ENCODE data around the gene RANGAP1.
"Not testable (repeated sequence)": the region's sequence is repeated elsewhere in the genome, so short reads cannot be mapped to it uniquely, and the experiment has no call there.

Gene RANGAP1

DNA sequence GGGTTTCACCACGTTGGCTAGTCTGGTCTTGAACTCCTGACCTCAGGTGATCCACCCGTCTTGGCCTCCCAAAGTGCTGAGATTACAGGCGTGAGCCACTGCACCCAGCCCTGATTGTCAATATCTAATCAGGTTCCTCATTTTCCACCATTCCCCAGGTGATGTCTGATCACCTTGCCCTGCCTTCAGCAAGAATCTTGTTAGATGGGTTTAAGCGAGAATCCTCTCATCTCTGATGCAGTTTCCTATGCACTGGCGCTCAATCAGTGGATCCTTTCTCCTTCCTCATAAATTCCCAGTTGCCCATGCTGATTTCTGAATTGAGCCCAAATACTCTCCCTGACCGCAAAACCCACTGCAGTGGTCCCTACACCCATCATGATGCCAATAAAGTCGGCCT, 14.7 kb upstream of the RANGAP1 start:
- no peak for DNase-seq (ENCODE audit: low read depth)

DNA sequence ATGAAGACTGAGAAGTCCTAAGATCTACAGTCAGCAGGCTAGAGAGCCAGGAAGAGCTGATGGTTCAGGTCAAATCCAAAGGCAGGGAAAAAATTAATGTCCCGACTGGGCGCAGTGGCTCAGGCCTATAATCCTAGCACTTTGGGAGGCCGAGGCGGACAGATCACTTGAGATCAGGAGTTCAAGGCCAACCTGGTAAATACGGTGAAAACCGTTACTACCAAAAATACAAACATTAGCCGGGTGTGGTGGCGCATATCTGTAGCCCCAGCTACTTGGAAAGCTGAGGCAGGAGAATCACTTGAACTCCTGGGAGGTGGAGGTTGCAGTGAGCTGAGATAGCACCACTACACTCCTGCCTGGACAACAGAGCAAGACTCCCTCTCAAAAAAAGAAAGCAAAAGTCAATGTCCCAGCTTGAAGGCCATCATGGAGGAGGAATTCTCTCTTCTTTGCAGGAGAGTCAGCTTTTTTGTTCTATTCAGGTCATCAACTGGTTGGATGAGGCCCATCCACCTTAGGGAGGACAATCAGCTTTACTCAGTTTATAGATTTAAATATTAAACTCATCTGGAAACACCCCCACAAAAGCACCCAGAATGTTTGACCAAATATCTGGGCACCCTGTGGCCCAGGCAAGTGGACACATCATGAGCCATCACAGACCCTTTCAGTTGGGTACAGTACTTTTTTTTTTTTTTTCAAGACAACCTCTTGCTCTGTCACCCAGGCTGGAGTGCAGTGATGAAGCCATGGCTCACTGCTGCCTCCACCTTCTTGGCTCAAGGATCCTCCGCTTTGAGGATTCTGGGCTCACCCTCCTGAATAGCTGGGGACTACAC, 11.1 kb upstream of the RANGAP1 start:
- DNase-seq (ENCODE audit: low read depth): no peak

DNA sequence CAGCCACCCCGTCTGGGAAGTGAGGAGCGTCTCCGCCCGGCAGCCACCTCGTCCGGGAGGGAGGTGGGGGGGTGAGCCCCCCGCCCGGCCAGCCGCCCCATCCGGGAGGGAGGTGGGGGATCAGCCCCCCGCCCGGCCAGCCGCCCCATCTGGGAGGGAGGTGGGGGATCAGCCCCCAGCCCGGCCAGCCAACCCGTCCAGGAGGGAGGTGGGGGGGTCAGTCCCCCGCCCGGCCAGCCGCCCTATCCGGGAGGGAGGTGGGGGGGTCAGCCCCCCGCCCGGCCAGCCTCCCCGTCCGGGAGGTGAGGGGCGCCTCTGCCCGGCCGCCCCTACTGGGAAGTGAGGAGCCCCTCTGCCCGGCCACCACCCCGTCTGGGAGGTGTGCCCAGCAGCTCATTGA, 8.8 kb upstream of the RANGAP1 start:
- DNase-seq (ENCODE audit: low read depth): not testable (repeated sequence)

DNA sequence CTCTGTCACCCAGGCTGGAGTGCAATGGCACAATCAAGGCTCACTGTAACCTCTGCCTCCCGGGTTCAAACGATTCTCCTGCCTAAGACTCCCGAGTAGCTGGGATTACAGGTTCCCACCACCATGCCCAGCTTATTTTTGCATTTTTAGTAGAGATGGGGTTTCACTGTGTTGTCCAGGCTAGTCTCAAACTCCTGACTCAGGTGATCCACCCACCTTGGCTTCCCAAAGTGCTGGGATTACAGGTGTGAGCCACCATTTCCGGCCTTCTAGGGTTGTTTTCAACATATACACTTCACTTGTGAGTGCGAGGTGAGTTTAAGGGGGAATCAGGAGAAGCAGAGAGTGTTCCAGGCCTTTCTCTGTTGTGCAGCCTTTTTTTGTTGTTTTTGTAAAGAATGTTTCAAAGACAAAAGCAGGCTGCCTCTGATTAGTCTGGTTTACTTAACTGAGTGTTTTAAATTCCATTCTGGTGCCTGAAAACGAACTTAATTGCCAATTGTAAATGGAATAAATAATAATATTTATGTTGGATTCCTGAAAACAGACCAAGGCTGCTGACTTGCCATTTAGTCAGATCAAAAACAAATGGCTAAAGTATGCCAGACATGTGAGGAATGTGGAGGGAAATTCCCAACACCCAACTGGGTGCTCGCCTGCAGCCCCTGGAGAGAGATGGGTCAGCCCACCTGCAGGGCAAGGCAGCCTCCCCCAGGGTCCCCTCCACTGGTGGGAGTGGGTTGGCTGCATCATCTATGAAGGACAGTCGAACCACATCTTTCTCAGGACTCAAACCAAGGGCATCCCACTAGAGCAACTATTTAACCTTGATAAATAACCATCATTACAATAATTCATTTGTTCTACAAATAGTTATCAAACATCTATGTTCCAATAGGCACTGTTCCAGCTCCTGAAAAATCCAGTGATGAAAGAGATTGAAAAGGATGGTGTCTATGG, 4.6 kb upstream of the RANGAP1 start:
- DNase-seq (ENCODE audit: low read depth): no peak

DNA sequence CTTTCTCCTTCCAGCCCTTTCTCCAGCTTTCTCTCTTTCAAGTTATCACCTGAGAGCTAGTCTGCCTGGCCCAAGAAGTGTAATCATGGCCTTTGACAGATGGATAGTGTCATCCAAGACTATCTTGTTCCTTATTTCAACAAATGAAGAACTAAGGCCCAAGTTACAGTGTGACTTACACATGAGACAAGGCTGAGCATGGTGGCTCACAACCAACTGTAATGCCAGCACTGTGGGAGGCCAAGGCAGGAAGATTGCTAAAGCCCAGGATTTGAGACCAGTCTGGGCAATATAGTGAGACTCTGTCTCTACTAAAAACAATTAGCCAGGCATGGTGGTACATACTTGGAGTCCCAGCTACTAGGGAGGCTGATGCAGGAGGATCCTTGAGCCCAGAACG, 3.7 kb upstream of the RANGAP1 start:
- no peak for DNase-seq (ENCODE audit: low read depth)

DNA sequence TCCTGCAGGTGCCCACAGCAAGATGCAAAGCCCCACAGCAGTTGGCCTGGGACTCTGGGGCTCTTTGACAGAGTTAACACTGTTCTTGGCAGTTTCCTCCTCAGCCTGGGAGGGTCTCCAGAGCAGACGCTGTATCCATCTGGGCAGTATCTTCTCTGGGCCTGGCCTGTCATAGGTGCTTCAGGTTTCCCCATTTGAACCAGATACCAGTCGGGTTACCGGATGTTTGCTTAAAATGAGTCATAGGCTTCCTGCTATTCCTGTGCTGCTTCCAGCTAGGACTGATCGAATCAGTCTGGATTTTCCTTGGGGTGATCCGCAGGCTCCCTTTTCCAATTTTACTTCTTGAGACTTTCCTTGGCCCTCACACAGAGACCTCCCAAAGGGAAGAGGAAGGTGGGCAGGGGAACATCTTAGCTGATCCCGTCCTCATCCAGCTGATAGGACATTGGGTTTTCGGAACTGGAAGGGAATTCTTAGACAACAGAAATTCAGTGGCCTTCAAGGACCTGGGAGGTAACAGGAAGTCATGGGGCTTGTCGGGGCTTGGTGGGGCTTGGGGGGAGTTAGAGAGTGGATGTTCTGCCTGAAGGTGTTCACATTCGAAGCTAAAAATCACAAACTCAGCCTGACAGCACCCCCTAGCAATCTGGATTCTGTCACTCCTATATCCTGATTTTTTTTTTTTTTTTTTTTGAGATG, 2.4 kb upstream of the RANGAP1 start:
- DNase-seq (ENCODE audit: low read depth): no peak

DNA sequence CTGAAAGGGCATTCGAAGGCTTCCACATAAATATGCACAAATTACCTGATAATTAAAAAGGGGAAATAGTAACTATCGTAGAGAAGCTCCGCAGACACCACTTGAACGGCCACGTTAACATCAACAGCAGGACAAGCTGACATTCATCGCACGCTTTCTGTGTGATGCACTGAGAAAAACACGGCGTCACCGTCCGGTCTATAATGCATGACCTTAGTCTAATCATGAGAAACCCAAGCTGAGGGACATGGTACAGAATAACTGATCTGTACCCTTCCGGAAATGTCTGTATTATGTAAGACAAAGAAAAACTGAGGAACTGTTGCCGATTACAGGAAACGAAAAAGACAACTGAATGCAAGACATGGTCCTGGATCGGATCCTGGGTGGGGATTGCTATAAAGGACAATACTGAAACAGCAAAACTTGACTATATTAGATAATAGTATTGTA, 678 bp upstream of the RANGAP1 start:
- DNase-seq (ENCODE audit: low read depth): no peak

DNA sequence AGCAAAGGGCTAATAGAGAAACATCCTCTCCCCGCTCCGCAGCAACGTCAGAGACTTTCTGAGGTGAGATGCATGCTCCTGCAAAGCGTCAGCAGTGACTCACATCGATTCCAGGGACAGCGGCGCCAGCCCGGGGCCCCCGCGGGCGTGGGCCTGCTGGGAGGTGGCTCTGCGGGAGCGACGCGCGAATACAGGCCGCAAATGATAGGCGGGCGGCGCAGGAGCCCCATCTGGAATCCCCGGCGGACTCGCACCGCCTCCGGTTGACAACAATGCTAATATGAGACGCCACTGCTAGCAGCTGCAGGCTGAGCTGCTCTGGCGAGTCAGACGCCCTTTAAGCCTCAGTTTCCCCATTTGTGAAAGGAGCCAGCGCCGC, 557 bp downstream of the RANGAP1 start:
- peak; percentile 81 for DNase-seq (ENCODE audit: low read depth)

DNA sequence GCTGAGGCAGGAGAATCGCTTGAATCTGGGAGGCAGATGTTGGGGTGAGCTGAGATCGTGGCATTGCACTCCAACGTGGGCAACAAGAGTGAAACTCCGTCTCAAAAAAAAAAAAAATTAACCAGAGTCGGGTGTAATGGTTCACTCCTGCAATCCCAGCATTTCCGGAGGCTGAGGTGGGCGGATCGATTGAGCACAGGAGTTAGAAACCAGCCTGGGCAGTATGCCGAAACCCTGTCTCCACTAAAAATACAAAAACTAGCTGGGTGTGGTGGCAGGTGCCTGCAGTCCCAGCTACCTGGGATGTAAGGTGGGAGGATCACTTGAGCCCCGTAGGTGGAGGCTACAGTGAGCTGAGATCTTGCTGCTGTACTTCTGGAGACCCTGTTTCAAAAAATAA, 1.5 kb downstream of the RANGAP1 start:
- no peak for DNase-seq (ENCODE audit: low read depth)

DNA sequence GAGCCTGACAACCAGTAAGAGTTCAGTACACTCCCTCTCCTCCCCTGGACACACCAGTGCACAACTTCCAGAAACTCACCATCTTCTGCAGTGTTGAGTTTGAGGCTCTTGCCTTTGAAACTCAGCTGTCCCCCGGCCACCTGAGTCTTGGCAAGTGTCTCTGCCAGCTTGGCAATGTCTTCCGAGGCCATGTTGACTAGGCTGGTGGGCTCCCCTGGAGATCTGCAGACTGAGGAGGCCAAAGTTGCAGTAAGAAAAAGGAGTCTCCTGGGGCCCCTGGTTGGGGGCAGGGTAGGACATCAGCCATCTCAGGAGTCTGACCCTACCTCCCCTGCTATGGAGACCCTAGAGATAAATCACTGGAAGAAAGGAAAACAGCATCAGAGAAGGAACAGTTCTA, 5.1 kb downstream of the RANGAP1 start:
- DNase-seq (ENCODE audit: low read depth): no peak

DNA sequence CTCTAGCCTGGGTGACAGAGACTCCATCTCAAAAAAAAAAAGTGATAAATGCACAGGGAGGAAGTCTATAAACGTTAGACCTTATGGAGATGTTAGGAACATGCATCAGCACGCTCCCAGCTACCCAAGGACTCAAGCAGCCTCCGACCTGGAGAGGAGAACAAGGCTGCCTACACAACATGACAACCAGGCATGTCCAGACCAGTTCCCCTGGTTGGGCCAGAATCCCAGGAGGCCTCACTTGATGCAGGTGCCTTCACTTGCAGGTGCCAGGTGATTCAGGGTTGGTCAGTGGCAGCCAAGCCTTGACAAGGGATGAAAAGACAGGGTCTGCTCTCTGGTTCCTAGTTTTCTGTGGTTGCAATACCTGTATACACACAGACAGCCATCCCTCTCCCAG, 5.9 kb downstream of the RANGAP1 start:
- DNase-seq (ENCODE audit: low read depth): no peak

DNA sequence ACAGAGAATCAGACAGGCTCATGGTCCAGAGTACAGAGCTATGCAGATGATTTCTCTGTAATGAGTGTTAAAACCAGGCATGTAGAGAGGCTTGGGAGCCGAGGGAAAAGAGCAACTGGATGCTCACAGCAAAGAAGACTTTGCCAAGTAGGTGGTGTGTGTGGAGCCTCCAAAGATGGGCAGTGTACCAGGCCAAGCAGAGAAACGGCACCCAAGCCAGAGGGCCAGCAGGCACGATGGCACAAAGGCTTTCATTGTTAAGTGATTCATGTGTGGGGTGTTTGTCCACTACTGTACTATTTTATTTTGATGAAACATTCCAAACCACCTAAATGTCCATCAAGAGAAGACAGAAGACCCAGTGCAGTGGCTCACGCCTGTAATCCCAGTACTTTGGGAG, 11.1 kb downstream of the RANGAP1 start:
- DNase-seq (ENCODE audit: low read depth): no peak

DNA sequence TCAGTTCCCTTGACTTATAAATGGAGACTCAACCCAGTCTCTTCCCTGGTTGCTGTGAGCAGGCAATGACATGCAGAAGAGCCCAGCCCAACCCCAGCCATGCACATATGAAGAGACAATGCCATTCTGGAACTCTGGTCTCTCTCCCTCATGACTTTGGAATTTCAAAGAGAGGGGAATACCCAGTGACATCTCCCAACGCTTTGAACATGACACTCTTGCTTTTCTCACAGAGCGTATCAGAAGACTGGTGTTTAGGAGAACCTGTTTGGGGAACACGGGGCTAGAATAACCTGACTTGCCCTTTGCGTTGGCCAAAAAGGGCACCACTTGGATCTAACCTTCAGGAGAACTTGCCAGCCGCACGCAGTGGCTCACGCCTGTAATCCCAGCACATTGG, 12.9 kb downstream of the RANGAP1 start:
- no peak for DNase-seq (ENCODE audit: low read depth)

DNA sequence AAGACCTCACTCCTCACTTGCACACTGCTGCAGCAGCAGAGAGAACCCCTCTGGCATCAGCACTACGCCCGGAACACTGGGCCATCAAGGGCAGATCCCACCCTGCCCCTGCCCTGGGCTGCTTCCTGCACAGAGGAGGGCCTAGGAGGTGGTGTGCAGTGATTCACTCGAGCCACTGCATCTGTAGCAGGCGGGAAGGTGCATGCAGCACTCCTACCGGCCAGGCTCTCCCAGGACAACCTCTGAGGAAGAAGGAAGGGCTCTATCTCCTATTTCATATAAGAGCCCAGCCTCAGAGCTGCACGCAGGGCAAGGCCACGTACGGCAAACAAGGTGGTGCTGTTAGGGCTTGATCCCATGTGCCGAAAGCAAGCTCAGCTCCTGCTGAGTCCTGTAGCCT, 14.2 kb downstream of the RANGAP1 start:
- DNase-seq (ENCODE audit: low read depth): no peak

DNA sequence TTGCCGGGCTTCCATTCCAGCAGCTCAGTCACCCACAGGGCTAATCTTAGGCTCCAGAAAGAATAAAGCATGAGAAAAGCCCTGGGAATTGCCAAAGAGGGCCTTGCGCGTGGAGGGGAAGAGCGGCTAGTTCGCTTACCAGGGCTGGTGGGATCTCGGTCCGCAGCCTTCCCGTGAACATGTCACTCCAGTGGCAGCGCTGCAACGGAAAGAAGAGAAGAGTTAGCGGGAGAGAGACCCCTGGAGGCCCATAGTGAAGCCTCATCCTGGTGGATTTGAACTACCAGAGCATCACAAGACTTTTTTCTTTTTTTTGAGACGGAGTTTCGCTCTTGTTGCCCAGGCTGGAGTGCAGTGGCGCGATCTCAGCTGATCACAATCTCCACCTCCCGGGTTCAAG, 18.0 kb downstream of the RANGAP1 start:
- no peak for DNase-seq (ENCODE audit: low read depth)

DNA sequence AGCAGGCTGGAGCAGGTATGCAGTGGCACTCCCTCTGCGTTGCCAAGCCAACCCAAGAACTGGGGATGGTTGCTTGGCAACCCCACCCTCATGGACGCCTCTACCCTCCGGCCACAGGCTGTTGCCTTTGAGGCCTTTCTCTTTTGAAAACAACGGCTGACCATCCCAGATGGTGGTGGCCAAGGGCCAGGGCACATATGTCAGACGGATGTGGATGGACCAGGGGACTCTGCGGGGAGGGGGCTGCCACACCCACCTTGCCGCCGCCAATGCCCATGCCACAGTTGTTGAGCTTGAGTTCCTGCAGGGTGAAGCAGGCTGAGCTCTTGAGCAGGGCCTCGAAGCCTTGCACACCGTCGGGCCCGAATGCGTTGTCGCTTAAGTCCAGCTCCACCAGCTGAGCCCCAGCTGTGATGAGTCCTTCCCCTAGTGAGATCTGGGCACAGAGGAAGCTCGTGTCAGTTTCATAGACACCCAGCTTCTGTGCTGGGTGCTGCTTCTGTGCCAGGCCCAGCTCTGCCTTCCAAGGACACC, 21.5 kb downstream of the RANGAP1 start:
- no peak for DNase-seq (ENCODE audit: low read depth)

DNA sequence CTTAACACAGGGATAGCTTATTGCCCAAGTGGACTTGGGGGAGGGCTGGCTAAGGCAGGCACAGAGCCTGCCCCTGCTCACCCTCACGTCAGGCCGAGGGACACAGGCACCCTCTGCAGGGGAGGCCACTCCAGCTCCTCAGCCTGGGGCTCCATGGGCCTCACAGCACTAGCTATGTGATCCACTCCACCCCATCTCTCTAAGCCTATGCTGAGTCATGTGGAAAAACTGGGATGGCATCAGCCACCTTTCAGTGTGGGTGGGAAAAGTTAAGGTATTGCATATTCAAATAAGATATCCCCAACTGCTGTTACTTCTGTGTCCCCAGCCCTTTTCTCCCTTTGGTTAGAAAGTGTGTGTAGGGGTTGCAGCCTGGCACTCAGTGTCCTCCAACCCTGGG, 22.3 kb downstream of the RANGAP1 start:
- no peak for DNase-seq (ENCODE audit: low read depth)

DNA sequence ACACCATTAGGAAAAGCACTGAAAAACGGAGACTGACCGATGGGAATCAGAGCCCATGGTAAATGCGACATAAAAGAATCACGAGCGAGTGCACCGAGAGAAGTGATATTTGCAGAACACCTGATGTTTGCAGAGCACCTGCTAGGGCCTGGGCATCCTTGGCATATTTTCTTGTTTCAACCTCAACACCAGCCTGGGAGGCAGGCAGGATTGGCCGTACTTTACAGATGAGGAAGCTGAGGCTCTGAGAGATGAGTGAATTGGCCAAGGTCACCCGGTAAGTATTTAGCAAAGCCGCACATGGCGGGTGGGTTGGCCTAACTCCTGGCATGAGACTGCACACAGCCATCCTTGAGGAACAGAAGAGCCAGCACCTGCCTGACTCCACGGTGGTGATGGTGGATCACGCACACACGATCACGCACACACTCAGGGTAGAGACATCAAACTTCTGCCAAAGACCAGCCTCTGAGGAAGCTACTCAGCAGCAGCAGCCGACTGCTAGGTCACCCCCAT, 23.7 kb downstream of the RANGAP1 start:
- no peak for DNase-seq (ENCODE audit: low read depth)

DNA sequence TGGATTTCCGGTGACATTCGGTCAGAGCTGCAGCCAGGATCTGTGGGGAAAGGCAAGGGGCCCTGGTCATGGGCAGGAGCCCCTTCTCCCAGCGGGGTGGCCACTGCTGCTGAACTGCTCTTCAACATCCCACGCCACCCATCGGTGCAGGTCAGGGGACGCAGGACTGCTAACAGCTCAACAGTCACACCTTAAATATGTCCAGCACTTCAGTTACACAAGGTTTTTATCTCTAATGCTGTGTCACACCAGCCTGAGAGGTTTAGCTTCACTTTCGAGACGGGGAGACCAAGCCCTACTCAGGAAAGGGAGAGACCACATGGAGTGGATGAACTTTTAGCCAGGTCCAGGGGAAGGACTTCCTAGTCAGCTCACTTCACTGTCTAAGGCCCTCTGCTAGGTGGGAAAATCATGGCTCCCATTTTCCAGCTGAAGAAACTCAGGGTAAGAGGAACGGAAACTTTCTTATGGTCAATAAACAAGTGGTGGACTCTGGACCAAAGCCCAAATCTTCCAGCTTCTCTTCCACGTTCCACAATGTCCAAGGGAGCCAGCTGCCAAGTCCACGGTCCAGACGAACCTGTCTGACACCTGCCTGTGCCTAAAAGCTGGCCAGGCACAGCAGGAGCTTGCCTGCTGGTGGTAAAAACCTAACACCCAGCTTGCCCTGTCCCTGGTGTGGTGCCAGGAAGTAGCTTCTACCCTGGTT, 24.3 kb downstream of the RANGAP1 start:
- no peak for DNase-seq (ENCODE audit: low read depth)

DNA sequence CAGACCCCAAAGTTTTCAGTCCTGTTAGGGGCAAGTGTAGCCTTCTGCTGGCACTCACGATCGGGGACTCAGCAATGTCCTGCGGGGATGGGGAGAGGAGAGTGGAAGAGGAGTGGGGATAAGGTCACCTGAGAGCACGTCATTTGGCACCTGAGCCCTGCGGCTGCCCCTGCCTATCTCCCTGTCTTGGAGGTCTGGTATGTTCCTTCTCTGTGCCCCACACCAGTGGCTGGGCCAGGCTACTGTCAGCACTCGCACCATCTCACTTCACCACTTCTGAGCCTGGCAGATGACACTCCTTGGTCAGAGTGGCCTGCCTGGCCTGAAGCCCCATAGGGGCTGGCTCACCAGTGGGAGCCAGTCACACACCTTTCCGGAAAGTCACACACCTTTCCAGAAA, 25.1 kb downstream of the RANGAP1 start:
- no peak for DNase-seq (ENCODE audit: low read depth)

DNA sequence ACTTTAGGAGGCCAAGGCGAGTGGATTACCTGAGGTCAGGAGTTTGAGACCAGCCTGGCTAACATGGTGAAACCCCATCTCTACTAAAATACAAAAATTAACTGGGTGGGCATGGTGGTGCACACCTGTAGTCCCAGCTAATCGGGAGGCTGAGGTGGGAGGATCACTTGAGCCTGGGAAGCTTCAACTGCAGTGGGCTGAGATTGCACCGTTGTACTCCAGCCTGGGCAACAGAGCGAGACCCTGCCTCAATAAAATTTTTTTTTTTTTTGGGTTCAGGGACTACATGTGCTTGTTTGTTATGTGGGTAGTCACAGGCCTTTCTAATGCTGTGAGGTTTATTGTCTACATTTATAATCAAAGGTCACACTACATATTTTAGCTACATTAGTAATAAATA, 26.2 kb downstream of the RANGAP1 start:
- not testable (repeated sequence) for DNase-seq (ENCODE audit: low read depth)
